Ishikawa (cell line): ENCODE results near the gene MED13L.

Source experiments
- CEBPB ChIP-seq: IDR thresholded peaks from 2 replicates; pipeline ENCODE4 v1.6.1; 2012
- CREB1 ChIP-seq: IDR thresholded peaks from 2 replicates; pipeline ENCODE4 v1.6.1; 2012; ENCODE audit warnings: low read depth
- EGR1 ChIP-seq: IDR thresholded peaks from 2 replicates; pipeline ENCODE4 v1.6.1; 2012
- EP300 ChIP-seq: IDR thresholded peaks from 2 replicates; pipeline ENCODE4 v1.6.1; 2012; ENCODE audit warnings: borderline replicate concordance
- MAX ChIP-seq: IDR thresholded peaks from 2 replicates; pipeline ENCODE4 v1.6.1; 2012
- REST ChIP-seq: IDR thresholded peaks from 2 replicates; pipeline ENCODE4 v1.6.1; 2012; ENCODE audit warnings: low read depth, mild to moderate bottlenecking
- TAF1 ChIP-seq: IDR thresholded peaks from 2 replicates; pipeline ENCODE4 v1.6.1; 2012; ENCODE audit warnings: low read depth, mild to moderate bottlenecking
- USF1 ChIP-seq: IDR thresholded peaks from 2 replicates; pipeline ENCODE4 v1.6.1; 2012
- YY1 ChIP-seq: IDR thresholded peaks from 2 replicates; pipeline ENCODE4 v1.6.1; 2012; ENCODE audit warnings: low read depth

- TF ChIP-seq REST (no peak), TAF1 (no peak), CEBPB (no peak), MAX (no peak), USF1 (no peak), YY1 (no peak), EGR1 (no peak), EP300 (no peak), CREB1 (no peak)
Observed at GRCh38 chr12:116054280-116054679, 223.2 kb downstream of the MED13L start.
